Heart left ventricle (tissue), 16 donors: ENCODE data around the gene P4HTM. TPM values are rescaled to one million over a fixed set of nuclear protein-coding genes. Genes with fewer than 3 reads are reported as not detected.

Source experiments
- ATAC-seq, 4 donors: fragments of 200-7000 bp; cut with Tn5 transposase; one replicate each; pipeline ENCODE4 v1.9.1; 2020 to 2022; ENCODE audit warnings: moderate library complexity in 4 of 4, mild to moderate bottlenecking in 3 of 4, moderate number of reproducible peaks in 1 of 4
- DNase-seq, 5 donors: peaks; one replicate each; pipeline ENCODE4 v3.0.0-alpha.2; 2020
- H3K27ac ChIP-seq, 12 donors: fragments of 200-600 bp; sonication (generic) in 4 of 12; one replicate each; pipeline versions ENCODE4 v1.5.0 to v1.8.0; 2016 to 2022; ENCODE audit warnings: mild to moderate bottlenecking in 2 of 12
- H3K27me3 ChIP-seq, 9 donors: fragments of 200-600 bp; sonication (generic) in 2 of 9; one replicate each; pipeline versions ENCODE4 v1.5.1 to v1.8.0; 2016 to 2022; ENCODE audit warnings: mild to moderate bottlenecking in 3 of 9
- H3K36me3 ChIP-seq, 9 donors: fragments of 200-600 bp; sonication (generic) in 2 of 9; one replicate each; pipeline versions ENCODE4 v1.5.0 to v1.8.0; 2018 to 2022; ENCODE audit warnings: mild to moderate bottlenecking in 2 of 9
- H3K4me1 ChIP-seq, 12 donors: fragments of 200-600 bp; sonication (generic) in 4 of 12; one replicate each; pipeline versions ENCODE4 v1.5.0 to v1.8.0; 2016 to 2022; ENCODE audit warnings: mild to moderate bottlenecking in 3 of 12
- H3K4me3 ChIP-seq, 12 donors: fragments of 200-600 bp; sonication (generic) in 4 of 12; one replicate each; pipeline versions ENCODE4 v1.5.0 to v1.8.0; 2017 to 2022; ENCODE audit warnings: mild to moderate bottlenecking in 9 of 12, moderate library complexity in 4 of 12
- H3K9me3 ChIP-seq, 12 donors: fragments of 200-600 bp; sonication (generic) in 4 of 12; one replicate each; pipeline versions ENCODE4 v1.5.0 to v1.8.0; 2016 to 2022; ENCODE audit warnings: mild to moderate bottlenecking in 1 of 12
- POLR2A ChIP-seq, 2 donors: fragments of 450-650 bp; IDR thresholded peaks; one replicate each; pipeline ENCODE4 v1.6.1; 2017; ENCODE audit warnings: antibody characterized with exemption in 2 of 2, mild to moderate bottlenecking in 2 of 2, moderate library complexity in 2 of 2
- WGBS, 4 donors: extraction: QIAGEN DNeasy Blood & Tissue Kit in 2 of 4; methylation state at CpG; one replicate each; pipeline versions ENCODE4 v1.1.5 to v1.1.7; 2013 to 2018; 5-methylcytosine and 5-hydroxymethylcytosine counted together
- intact Hi-C, 10 donors: fragments of 100-400 bp; cut with DNase I; formaldehyde crosslinking; loops; one replicate each; pipeline versions ENCODE4 v1.11.1 to v1.14.2; 2022
- polyA plus RNA-seq, 2 donors: library from polyadenylated mRNA; stranded (reverse); fragments of 200-250 nt; gene quantifications; one replicate each; pipeline ENCODE4 v1.2.3, GENCODE V29; 2013
- total RNA-seq, 9 donors: library from RNA; depleted of rRNA in 2 of 9; stranded (reverse); fragments of >200 nt in 2 of 9; fragmentation: NEBNext Ultra II Directional in 3 of 9; extraction: Animal tissue kit (Norgen Biotek cat#: 25700) in 3 of 9; gene quantifications; one replicate each; pipeline versions ENCODE4 v1.1.0 to v1.2.4, GENCODE V29; 2016 to 2023
- TF ChIP-seq, protein P1 (sequence below), 12 donors: fragments of 200-600 bp; sonication (generic) in 4 of 12; IDR thresholded peaks; one replicate each; pipeline versions ENCODE4 v1.5.0 to v1.8.0; 2018 to 2022; ENCODE audit warnings: antibody characterized with exemption in 12 of 12, mild to moderate bottlenecking in 5 of 12
- donor health status: ischemic (EF 13 %, LVEDD 7.1; RV severe dilation, severe dysfunction).
- donor health status: healthy with polysubstance abuse.
- donor health status: DM: no; HTN: yes; CAD: no.
- donor health status: DM: no; HTN: no; CAD: no.
- donor health status: ischemic (EF 25% LVEDD 6.9; RV normal size, moderate dysfunction).
- donor health status: ischemic (EF 25% LVEDD 5.7; RV mildly dilated, moderate dysfunction).
- donor health status: healthy.
- donor health status: DM: yes; HTN: yes; CAD: no.
- donor health status: ischemic (EF 35%, LVEDD 5.7; RV mildly dilated, moderate dysfunction).
- donor health status: nonischemic (EF 11% LVEDD 7.7; RV severe dilation, severe dysfunction).
- donor health status: DM: yes; HTN: yes; CAD: no.
- donor health status: PGD.
- donor health status: ischemic (EF 29% LVEDD 5.4; RV normal size, mild dysfunction).
- donor health status: nonischemic (EF 23%, LVEDD 6.1; RV moderate dilation, normal function).

P4HTM gene
- total and polyA plus RNA-seq, 11 donors = 19.0 to 42.7 (median 33.9) TPM

DNA sequence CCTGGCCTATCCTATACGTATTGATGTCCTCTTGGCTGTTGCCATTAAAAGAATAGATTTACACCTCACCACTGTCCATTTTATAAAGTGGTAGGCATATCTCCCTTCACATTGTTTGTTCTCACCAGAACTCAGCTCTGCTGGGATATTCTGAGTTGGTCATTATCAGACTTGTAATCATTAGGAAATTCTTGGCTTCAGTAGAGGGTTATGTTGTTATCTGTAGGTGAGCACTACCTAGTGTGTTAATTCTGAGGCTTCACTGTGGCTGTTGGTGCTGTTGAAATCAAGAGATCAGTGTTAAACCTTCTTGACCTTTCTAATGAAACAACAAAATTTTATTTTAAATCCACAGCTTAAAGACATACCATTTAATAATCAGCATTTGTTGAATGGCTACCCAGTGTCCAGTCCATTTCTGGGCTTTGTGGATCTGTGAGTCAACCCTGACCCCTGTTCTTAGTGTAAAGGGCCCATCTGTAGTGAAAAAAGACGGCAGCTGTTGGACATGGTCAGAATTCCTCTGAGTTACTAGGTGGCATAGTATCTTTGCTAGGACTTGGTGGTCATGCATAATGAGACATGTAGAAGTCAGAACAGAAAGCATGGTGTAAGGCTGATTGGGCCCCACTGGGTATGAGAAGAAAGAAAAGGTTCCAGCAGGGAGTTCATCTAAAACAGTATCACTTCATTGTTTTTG is 32.9 kb upstream of the P4HTM start:
- intact Hi-C loops = loop anchor here in 2 of 10 donors (10.0 kb wide), 1 partner anchor 62 kb away; the partner anchor contains the start of gene SLC25A20 (in 2 of the 2)
- H3K27ac ChIP-seq = no peak overlapping the region
- peaks cover 0 to 15% (median 1%) of the 10 kb centered on the region in 12 donors for H3K4me1 ChIP-seq
- TF ChIP-seq POLR2A (IDR thresholded peaks at IDR 0.05) = no peak
- TF ChIP-seq, protein P1, sequence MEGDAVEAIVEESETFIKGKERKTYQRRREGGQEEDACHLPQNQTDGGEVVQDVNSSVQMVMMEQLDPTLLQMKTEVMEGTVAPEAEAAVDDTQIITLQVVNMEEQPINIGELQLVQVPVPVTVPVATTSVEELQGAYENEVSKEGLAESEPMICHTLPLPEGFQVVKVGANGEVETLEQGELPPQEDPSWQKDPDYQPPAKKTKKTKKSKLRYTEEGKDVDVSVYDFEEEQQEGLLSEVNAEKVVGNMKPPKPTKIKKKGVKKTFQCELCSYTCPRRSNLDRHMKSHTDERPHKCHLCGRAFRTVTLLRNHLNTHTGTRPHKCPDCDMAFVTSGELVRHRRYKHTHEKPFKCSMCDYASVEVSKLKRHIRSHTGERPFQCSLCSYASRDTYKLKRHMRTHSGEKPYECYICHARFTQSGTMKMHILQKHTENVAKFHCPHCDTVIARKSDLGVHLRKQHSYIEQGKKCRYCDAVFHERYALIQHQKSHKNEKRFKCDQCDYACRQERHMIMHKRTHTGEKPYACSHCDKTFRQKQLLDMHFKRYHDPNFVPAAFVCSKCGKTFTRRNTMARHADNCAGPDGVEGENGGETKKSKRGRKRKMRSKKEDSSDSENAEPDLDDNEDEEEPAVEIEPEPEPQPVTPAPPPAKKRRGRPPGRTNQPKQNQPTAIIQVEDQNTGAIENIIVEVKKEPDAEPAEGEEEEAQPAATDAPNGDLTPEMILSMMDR (IDR thresholded peaks at IDR 0.05) = no peak
- H3K4me3 ChIP-seq = no peak overlapping the region
- peaks cover 0 to 68% (median 47%) of the 10 kb centered on the region in 9 donors for H3K36me3 ChIP-seq
- DNase-seq (no peak), ATAC-seq (peak in 1 of 4 donors; percentile 10)
- H3K9me3 ChIP-seq = no peaks in the 10 kb centered on the region
- H3K27me3 ChIP-seq = no peaks in the 10 kb centered on the region
- 74 to 85% (median 80%) methylated on average over 2 of the region's 2 CpGs for WGBS, 4 donors

DNA sequence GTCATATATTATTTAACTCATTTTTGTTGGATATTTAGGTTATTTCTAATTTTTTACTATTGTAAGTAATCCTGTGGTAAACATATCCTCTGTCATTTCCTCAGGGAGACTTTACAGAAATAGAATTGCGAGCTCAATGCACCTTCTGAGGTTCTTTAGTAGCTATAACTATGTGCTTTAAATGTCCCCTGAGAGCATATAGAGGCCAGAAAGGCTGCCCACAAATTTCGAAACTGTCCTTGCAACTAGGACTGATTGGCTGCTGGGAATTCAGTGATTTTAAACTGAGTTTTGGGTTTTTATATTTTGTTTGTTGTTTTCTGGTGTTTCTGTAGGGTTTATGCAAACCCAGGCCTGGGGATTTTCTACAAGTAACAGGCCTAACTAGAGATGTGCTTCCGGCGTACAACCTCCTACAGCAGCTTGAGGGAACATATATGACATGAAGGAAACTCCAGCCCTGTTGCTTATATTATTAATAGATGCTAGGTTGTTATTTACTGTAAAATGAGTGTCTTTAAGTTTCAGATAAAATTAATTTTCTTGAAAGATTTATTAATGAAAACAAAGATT is 29.1 kb upstream of the P4HTM start:
- H3K27me3 ChIP-seq = no peaks in the 10 kb centered on the region
- peaks cover 0 to 5% (median 0%) of the 10 kb centered on the region in 12 donors for H3K4me1 ChIP-seq
- TF ChIP-seq, protein P1 (IDR thresholded peaks at IDR 0.05) = no peak
- TF ChIP-seq POLR2A (IDR thresholded peaks at IDR 0.05) = no peak
- H3K4me3 ChIP-seq = no peak overlapping the region
- 69 to 83% (median 71%) methylated on average over 4 of the region's 4 CpGs for WGBS, 4 donors
- DNase-seq = no peak
- no peak for ATAC-seq
- peaks cover 0 to 77% (median 64%) of the 10 kb centered on the region in 9 donors for H3K36me3 ChIP-seq
- H3K9me3 ChIP-seq = no peaks in the 10 kb centered on the region
- intact Hi-C loops = loop anchor here in 2 of 10 donors (10.0 kb wide), 2 partner anchors 86 to 354 kb away; no protein-coding TSS in a partner anchor
- H3K27ac ChIP-seq = no peak overlapping the region

DNA sequence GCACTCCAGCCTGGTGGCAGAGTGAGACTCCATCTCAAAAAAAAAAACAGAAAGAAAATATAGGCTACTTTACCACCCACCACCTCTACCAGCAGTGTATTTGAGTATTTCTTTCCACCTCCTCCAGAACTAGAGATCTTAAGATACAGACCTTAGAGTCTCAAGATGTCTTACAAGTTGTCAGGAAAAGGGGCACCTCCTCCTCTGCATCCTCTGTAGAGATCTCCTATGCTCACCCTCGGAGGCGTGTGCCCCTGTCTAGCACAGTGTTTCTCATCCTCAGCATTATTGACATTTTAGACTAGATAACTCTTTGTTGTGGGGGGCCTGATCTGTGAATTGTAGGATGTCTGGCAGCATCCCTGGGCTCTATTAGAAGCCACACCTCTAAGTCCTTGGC is 27.7 kb upstream of the P4HTM start:
- Histone ChIP-seq H3K9me3 (no peaks in the 10 kb centered on the region), H3K36me3 (peaks cover 0 to 91% (median 71%) of the 10 kb centered on the region in 9 donors), H3K27ac (no peak overlapping the region), H3K4me3 (no peak overlapping the region), H3K4me1 (peaks cover 0 to under 1% (median 0%) of the 10 kb centered on the region in 12 donors), H3K27me3 (no peaks in the 10 kb centered on the region)
- WGBS, 4 donors = 80 to 90% (median 83%) methylated on average over 2 of the region's 2 CpGs
- no peak for TF ChIP-seq POLR2A (IDR thresholded peaks at IDR 0.05)
- TF ChIP-seq, protein P1 (IDR thresholded peaks at IDR 0.05) = no peak
- ATAC-seq (peak in 1 of 4 donors; percentile 16), DNase-seq (no peak)
- intact Hi-C loops = loop anchor here in 2 of 10 donors (10.0 kb wide), 2 partner anchors 88 to 352 kb away; no protein-coding TSS in a partner anchor

DNA sequence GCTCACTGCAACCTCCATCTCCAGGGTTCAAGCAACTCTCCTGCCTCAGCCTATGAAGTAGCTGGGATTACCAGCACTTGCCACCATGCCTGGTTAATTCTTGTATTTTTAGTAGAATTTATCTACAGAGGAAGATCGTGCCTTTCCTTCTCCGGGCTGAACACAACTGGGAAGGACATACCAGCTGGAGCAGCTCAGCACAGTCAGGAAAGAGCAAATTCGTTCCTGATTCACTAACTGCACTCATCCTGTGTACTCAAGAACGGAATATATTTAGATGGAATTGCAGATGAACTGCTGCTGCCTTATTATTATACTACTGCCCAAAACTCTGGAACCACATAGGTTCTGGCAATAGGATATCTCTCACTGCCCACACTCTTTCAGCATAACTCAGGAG is 27.1 kb upstream of the P4HTM start:
- TF ChIP-seq, protein P1 (IDR thresholded peaks at IDR 0.05) = no peak
- no peak for TF ChIP-seq POLR2A (IDR thresholded peaks at IDR 0.05)
- intact Hi-C loops = loop anchor here in 2 of 10 donors (10.0 kb wide), 2 partner anchors 88 to 352 kb away; no protein-coding TSS in a partner anchor
- Histone ChIP-seq H3K4me3 (no peak overlapping the region), H3K27ac (no peak overlapping the region), H3K27me3 (no peaks in the 10 kb centered on the region), H3K36me3 (peaks cover 0 to 92% (median 72%) of the 10 kb centered on the region in 9 donors), H3K4me1 (no peaks in the 10 kb centered on the region), H3K9me3 (no peaks in the 10 kb centered on the region)
- 52 to 75% (median 62%) methylated on average over 4 of the region's 4 CpGs for WGBS, 4 donors
- ATAC-seq (no peak), DNase-seq (no peak)
